Epidermal melanocyte (primary cell): ENCODE measurements around the gene ARID1B.

ENCODE experiments used
- DNase-seq: peaks from one replicate; pipeline ENCODE4 v3.0.0; 2011; ENCODE audit warnings: low spot score; ENCODE audit not compliant: insufficient read length

Gene ARID1B

GRCh38 chr6:156877126-156877863 is 100.1 kb downstream of the ARID1B start:
- DNase-seq: no peak

DNA sequence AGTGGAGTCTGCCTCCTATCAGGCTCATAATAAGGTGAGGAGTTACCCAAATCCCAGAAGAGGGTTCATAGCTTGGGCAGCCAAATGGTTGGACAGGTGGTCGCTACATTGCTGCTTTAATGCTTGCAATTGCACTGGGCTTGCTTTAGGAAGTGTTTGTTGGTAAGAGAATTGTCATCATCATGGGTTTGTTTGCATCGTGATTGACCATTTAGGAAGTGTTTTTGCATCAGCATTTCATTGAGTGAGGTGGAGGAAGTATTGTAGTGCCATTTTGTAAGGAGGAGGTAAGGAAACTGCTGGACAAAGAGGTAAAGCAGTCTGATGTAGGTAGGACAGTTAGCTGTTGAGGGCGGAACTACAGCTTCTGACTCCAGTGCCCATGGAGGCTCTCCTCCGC is 101.5 kb downstream of the ARID1B start:
- DNase-seq: no peak

DNA sequence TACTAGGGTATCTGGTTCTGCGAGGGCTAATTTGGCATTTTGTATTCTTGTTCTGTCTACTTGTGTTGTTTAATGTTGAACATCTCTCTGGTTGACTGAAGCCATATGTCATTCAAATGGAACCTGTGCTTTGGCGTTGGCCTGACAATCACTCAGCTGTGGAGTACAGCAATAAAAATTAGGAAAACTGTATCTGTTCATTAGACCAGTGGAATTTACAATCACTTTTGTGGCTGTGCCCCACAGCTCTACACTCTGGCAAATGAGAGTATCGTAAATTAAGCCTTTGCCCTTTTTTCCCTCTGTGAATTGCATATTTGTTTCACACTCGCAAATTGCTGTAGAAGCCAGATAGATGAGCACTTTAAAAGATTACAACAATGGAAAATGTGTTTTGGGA is 102.0 kb downstream of the ARID1B start:
- no peak for DNase-seq

- DNase-seq: no peak
Observed at GRCh38 chr6:156879591-156879990, 102.4 kb downstream of the ARID1B start.

- no peak for DNase-seq
Observed at GRCh38 chr6:156880913-156881312, 103.7 kb downstream of the ARID1B start.

GRCh38 chr6:156881687-156882629 is 104.8 kb downstream of the ARID1B start:
- no peak for DNase-seq

- no peak for DNase-seq
Observed at GRCh38 chr6:156883497-156884252, 106.5 kb downstream of the ARID1B start.

GRCh38 chr6:156884306-156884705 is 107.1 kb downstream of the ARID1B start:
- DNase-seq: no peak

- no peak for DNase-seq
Observed at GRCh38 chr6:156885562-156885961, 108.4 kb downstream of the ARID1B start.

GRCh38 chr6:156886409-156886808 is 109.2 kb downstream of the ARID1B start:
- DNase-seq: no peak

- no peak for DNase-seq
Observed at GRCh38 chr6:156887623-156888269, 110.6 kb downstream of the ARID1B start.

GRCh38 chr6:156889469-156889868 is 112.3 kb downstream of the ARID1B start:
- DNase-seq: no peak

GRCh38 chr6:156889986-156890385 is 112.8 kb downstream of the ARID1B start:
- DNase-seq: no peak

GRCh38 chr6:156890627-156891314 is 113.6 kb downstream of the ARID1B start:
- no peak for DNase-seq

DNA sequence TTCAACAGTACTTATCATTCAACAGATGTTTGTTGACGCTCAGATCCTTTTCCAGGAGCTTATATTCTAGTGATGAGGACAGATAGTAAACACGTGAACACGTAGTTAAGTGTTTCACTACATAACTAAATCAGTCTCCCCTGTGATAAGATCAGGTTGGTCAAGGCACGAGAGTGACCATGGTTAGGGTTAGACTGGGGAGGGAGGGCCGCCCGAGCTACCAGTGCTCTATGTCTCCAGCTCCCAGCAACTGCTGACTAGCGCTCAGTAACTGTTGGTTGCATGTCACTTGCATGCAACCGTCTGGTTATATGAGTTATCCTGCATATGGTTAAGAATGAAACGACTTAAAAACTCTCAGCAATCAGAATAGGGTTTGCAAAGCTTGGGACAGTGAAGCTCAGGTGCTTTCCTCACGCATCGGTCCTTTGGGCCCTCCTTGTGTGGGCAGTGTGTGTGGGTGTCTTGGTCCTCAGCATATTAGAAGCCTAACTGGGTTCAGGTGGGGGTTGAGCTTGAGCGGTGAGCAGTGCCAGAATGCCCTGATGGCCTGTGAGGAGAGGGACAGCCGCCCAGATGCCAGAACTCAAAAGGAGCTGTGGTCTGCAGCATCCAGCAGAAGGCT is 120.8 kb downstream of the ARID1B start:
- DNase-seq: no peak

DNA sequence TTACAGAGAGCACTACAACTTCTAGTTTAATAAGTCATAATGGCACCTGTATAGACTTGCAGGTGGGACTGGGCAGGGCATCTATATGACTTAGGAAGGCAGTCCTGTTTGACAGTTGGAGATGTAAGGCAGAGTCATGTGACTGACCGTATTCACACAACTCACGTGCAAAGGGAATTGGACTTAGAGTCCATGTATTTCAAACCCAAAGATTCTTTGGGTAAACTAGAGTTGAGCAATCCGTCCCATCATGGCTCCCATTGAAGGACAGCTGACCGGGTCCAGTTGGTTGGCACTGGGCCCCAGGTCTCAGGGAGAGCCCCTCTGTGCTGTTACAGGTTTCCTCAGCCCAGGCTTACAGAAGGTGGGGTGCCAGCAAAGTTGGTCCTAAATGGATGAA is 121.9 kb downstream of the ARID1B start:
- no peak for DNase-seq

DNA sequence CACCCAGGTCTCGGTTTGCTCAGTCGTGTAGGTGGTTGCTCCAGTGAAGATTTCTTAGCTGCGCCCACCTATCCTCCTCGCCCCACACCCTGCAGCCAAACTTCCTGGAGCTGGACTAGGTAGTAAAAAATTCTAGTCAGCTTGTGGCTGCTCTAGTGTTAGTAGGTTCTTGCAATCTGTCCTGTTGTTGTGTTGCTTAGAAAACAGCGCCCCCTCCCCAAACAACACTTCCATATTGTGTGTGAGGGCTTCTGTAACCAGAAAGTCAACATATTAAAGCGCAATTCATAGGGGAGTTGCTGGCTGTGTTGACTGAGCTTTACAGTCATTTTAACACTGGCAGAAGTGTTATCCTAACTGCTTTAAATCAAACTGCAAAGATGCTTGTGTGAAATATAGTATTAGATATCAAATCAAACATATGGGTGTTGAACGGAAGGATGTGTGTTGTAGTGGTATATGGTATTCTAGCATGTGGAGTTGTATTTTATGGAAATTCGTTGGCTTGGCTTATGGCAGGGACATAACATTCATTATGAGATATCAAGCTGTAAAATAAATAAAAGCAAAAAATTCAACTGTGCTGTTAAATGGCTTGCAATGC is 122.5 kb downstream of the ARID1B start:
- DNase-seq: no peak

DNA sequence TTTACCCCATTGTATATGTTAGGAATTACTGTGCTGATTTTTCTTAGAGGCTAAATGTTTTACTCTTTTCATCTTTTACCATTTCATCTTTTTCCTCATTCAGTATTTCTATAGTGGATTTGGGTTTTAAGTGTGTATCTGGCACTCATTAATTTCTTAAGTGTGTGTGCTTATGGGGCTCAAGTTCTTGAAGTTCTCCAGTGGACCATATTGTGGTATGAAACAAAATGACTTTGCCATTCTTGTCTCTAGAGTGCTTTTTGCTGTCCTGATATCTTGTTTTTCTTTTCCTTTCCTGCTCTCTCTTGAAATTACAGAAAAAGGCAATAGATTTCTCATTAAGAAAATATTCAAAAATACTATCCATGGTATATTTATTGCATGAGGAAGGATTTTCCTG is 123.1 kb downstream of the ARID1B start:
- no peak for DNase-seq

- DNase-seq: no peak
Observed at GRCh38 chr6:156901309-156902019, 124.3 kb downstream of the ARID1B start.
